NCI-H2196 (cell line): ENCODE data around the gene ZNF831.

Source experiments
- DNase-seq: peaks from one replicate; lab custom pipeline; 2025; ENCODE audit not compliant: unreplicated experiment; lab: John Stamatoyannopoulos, UW

Gene ZNF831

DNA sequence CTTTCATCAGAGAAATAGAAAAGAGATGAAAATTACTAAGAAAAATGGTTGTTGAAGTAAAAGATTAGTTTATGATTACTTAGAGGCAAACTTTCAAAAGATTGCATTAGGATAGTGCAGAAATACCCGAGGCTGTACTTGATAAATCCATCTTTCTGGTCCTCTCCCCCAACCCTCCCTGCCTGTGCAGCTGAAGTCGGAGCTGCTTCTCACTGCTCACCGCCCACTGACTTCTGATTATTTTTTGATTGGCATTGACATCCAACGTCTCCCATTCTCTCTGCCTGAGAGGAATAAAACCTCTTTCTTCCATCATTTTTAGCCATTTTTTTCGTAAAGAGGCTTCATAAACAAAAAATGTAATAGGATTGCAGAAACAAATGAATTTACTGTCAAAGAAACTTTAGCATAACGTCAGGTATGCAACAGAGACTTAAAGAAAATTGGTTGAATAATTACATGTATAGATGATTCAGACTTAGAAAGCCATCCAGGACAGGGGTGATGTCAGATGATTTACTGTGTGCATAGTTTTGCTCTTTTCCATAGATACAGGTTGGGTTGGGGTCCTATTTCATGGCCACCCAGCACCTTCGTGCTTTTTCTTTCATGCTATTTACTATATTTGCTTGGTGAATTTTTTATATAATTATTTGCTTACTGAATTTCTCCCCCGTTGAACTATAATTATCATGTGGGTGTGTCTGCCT lies 83.2 kb downstream of the ZNF831 start:
- no peak for DNase-seq

DNA sequence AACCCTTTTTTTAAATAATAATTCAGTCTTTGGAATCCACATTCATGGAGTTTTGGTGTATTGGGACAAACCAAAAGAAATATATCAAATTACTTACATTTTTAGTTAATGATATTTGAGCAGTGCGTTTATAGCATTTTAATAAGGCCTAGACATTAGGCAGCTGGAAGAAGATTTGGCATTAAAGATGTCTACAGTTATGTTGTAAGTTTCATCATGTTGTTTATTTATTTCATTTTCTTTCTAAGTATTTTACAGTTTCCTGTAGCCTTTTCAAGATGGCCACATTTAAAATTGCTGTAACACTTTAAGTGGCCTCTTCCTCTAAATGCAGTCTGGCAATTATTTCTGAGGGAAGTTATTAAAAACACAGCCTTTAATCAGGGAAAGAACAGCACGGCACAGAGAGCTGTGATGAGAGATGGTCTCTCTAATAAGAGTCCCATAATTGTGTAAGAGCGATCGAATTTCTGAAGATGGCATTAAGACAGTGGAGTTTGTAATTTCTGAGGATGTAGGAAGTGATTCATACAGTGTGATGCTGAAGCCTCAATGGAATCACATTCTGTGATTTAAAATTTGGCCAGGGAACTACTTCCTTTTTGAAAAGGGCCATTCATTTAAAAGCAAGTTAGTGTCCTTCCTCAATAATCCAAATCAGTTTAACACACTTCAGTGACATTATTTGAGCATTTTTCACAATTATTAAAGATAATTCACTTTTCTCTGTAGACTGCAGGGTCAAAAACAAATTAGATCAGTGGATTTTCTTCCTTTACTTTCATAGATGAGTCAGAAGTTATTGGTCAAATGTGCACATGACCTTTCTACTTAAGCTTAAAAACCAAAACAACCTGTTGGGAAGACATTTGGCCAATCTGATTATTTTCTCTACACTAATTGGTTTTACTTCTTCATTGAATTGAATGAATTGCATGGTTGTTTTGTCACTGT lies 84.4 kb downstream of the ZNF831 start:
- DNase-seq: no peak

DNA sequence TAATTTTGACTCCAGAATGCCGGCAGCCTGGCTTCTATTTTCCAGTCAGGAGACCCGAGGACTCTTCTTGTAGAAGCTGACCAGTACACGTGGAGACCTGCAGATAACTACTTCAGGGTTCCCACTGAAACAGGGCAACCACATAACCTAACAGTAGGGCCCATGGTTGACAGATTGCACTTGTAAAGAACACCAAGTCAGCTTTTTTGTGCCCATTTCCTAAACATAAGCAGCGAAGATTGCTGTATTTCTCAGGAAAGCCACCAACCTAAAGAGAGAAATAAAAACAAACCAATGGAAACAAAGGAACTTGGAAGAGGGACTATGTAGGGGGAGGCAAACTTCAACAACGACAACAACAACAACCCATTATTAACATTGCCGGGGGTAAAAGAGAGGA lies 86.7 kb downstream of the ZNF831 start:
- no peak for DNase-seq

DNA sequence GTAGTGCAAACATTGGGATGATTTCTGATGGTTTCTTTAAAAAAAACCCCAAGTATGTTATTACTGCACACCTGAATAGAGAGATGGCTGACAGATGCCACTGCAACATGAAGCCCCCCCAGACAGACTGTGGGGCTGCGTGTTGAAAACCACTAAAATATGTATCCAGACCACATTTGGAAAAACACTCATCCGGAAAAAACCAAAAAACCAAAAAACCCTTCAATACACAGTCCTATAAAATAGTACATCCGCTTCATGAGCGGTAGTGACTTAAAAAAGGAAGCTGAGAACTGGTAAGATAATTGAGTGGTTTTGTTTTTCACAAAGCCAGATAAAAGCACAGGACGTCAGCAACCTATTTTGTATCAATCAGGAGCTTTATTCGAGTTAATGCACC lies 89.7 kb downstream of the ZNF831 start:
- no peak for DNase-seq

DNA sequence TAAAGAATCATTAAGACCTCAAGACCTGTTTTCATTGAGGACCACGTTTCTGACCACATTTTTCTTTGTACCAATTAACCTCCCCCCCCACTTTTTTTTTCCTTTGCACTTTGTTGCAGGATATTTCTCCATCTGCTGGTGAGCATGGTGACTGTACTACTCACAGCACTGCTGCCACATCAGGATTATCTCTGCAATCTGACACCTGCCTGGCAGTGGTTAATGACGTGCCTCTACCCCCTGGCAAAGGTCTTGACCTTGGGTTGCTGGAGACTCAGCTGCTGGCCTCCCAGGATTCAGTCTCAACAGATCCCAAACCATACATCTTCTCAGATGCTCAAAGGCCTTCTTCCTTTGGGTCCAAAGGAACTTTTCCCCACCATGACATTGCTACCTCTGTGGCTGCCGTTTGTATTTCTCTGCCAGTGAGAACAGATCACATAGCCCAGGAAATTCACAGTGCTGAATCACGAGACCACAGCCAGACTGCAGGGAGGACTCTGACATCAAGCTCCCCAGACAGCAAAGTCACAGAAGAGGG lies 90.2 kb downstream of the ZNF831 start:
- DNase-seq: no peak

DNA sequence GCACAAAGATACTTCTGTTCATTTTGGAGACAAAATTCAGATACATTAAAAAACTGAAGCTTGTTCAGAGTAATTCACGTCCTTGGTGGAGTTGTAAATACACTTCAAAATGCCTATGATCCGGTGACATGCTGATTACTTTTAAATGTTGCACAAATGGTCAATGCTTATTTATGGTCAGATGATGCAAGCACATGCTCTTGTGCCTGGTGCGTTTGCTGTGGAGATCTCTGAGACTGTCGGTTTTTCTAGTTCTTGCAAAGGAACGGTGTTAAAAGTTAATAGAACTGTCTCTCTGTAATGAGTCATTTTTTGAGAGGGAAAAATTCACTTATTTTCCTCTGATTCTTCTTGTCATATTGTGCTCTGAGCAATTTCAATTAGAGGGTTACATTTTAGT lies 91.6 kb downstream of the ZNF831 start:
- no peak for DNase-seq

DNA sequence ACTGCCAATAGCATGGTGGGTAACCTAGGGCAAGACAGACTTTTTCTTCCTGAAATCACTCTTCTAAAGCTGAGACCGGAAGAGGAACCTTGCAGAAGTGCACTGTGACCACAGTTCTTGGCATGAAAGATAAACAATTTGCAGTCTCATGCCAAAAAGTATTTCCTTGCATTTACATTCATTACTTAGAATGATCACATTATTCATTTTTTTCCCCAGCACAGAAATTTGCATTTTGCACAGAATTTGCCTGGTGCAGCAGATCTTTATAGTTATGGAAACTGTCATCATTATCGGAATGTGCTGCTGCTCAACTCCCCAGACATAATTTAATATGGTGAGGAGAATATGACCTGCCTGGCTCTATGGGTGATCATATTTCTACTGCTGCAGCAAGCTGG lies 94.6 kb downstream of the ZNF831 start:
- DNase-seq: no peak

DNA sequence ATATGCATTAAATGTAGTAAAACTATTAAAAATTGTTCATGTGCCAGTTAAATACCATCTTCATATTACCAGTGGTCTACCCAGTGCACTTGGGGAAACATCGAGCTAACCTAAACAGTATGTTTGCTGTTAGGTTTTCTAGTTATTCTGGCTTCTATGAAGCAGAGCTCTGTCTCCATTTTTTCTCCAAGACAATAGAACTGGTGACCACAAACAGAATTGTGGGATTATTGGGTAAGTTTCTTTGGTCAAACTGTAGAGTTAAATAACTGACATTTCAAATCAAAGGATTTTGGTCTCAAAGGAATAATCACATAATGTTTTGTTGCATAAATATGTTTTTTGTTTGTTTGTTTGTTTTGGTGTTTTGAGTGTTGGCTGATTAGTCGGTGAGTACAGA lies 96.3 kb downstream of the ZNF831 start:
- DNase-seq: no peak

DNA sequence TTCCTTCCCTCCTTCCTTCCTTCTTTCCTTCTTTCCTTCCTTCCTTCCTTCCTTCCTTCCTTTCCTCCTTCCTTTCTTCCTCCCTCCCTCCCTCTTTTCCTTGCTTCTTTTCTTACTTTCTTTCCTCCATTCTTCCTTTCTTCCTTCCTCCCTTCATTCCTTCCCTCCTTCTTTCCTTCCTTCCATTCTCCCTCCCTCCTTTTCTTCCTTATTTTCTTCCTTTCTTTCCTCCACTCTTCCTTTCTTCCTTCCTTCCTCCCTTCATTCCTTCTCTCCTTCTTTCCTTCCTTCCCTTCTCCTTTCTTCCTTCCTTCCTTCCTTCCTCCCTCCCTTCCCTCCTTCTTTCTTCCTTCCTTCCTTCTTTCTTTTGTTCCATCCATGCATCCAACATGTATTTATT lies 101.7 kb downstream of the ZNF831 start:
- DNase-seq: no peak

DNA sequence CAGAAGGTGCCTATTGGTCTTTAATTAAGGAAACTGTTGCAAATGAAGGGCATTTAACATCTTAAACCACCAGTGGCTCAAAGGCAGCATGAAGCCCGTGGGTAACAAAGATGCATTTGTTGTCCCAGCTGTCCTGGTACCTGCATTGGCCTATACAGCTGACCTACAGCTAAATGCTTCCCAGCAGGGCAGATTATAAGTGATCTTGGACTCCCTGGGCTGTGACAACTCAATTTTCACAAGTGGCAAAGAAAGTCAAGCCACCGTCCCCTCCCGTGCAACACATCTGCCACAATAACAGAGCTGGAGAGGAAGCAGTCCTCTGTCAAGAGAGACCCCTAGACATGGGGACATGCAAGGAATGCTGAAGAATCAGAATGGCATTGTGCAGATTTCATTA lies 105.2 kb downstream of the ZNF831 start:
- no peak for DNase-seq

DNA sequence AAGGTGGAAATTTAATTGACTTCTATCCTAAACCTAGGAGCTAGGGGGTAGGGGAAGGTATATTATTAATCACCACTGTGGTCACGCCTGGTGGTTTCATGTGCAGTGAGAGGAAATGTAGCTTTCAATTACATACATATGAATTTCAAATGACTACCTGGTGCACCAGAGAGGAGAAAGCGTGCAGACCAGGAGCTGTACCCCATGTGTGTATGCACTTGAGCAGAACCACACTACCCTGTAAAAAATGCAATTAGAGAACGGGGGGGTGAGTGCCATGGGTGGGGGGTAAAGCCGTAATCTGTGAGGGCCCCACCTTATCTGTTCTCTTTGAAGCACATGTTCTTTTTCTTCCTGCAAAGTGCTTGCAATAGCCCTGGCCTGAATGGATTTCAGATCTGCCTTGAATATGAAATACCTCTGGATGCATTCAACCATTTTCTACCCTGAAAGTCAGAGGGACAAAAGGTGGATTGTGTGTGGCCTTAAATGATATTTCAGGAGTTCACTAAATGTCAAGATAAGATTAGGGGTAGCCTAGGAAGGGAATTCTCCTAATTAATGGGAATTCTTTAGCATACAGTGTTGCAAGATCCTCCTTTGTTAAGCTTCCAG lies 105.9 kb downstream of the ZNF831 start:
- DNase-seq: no peak

DNA sequence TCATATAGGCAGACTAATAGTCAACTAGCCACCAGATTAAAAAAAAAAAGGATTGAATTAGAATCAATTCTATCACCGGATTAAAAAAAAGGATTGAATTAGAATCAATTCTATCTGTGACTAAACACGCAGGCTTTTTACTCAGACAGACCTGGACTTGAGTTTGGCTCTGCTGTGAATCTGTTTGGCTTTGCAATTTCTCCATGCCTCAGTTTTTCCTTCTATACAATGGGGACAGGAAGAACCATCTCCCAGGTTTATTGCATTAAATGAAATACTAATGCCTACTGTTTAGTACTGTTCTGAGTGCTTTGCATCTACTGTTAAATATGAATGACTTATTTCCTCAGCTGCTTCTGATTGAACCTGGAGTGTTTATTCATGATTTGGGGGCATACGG lies 106.8 kb downstream of the ZNF831 start:
- no peak for DNase-seq

DNA sequence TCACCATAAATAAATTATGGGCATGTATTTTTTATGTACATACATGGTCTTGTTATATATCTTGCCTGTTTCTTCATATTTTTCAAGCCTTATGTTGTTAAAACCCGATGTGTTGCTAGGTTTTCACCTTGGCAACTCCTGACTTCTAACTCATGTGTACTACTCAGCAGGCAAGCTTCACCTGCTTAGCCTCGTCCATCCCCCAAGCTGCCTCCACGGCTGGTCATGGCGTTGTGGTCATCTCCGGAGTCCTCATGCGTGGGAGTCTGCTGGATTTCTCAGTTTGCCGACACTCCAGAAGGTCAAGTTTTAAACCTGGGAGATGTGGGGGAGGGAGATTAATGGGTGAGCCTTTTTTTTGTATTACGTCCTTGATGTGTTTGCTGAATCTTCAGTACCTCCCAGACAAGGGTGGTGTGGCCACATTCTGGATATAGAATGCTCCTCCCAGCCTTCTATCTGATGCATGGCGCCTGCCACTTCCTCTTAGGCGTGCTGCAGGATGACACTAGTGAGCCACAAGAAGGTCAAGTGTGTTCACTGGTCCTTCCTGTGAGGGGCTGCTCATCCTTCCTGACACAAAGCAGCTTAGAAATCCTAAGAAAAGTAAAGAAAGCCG lies 110.2 kb downstream of the ZNF831 start:
- no peak for DNase-seq

DNA sequence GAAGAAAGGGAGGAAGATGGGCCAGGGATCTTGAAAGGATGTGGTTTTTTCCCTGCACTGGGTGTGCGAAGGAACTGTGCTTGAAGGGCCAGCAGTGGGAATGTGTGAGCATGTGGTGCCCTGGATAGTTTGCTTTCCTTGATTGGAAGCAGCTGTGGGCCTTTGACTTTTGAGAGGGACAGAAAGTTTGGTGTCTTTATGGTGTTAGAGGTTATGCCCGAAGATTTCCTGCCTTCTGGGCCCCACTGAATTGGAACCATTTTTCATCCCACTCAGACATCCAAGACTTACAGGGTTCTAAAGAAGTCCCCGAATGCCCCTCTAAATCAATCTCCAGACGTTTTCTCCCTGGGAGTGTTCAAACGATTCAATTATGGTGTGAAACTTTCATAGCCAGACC lies 113.3 kb downstream of the ZNF831 start:
- DNase-seq: no peak

DNA sequence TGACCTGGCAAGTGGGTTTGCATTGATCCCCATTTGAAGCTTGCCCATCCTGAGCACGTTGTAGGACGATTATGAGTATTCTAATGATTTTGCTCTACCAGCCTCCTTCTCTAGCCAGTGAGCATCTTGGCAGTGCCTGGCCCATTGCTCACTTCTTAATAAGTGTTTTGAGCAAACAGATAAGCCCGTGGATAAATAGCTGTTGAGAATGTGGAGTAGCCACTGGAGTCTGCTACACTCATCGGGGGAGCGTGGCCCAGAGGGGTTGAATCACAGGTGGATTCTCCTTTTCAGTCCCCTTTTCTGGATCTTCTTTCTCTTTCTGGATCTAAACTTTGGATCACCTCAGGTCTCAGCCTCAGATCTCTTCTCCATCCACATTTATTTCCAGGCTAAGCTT lies 120.8 kb downstream of the ZNF831 start:
- no peak for DNase-seq

DNA sequence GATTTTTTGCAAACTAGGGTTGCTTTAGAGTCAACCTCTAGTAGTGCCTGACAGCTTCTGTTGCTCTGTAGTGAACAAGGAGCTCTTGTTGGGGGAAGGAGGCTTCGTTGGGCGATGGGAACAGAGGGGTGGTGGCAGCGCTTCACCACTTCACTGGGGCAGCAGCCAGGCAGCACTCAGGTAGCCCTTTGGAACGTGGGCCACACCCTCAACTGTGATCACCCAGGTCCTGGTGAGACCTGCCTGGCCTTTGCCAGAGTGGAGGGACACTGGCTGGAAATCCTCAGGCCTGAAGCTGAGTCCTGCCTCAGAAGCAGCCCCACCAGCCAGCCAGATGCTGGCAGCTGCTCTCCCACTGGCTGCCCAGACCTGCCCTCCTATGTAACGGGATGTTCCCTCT lies 126.4 kb downstream of the ZNF831 start:
- no peak for DNase-seq

DNA sequence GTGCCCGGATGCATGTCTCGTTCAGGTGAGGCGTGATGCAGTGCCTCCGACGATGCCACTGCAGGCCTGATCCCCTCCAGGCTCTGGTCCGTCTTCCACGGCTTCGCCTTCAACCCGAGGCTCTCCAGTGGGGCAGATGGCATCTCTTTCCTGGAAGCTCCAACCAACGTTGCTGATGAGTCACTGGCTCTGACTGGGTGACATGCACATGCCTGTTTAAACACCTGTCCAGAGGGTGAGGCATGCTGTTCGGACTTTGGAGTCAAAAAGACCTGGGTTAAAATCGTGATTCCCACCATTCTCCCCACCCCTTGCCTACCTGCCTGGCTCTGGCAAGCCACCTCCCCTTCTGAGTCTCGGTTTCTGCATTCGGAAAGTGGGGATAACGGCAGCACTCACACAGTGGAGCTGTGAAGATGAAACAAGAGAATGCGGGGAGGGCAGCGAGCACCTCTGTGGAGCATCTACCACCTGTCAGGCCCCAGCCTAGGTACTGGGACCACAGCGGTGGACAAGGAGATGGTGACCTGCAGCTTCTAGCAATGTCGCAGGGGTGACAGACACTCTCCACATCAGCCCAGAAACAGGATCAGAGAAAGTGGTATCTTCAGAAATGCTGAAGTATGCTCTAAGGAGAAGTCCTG lies 128.2 kb downstream of the ZNF831 start:
- DNase-seq: no peak

DNA sequence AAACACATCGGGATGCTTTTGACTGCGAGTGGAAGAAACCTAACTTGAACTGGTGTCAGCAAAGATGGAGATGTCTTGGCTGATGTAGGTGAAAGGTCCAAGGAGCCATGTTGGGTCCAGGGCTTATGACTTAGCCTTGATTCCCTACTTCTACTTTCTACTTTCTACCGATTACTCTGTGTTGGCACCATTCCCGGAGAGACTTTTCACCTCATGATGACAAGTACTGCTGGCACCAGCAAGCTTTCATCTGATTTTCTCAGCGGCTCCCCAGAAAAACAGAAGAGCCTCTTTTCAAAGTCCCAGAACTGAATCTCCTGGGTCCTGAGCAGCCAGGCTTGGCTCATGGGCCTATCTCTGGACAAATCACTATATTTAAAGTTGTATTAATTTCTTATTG lies 131.9 kb downstream of the ZNF831 start:
- DNase-seq: no peak

DNA sequence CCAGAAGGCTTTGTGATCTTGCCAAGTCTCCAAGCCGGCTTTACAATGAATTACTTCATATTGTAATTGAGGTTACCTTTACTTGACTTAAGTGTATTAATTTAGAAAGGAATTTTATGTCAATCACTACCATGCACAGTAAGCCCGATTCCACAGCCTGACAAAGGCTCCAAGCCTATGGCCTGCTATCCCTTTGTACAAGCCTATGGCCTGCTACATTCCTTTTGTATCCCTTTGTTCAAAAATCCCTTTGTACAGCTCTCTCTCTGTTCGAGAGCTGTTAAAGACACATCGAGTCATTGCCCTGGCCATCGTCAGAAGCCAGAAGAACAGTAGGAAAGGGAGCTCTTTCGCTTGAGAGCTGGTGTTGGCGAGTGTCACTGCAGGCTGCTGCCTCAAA lies 134.1 kb downstream of the ZNF831 start:
- DNase-seq: no peak

DNA sequence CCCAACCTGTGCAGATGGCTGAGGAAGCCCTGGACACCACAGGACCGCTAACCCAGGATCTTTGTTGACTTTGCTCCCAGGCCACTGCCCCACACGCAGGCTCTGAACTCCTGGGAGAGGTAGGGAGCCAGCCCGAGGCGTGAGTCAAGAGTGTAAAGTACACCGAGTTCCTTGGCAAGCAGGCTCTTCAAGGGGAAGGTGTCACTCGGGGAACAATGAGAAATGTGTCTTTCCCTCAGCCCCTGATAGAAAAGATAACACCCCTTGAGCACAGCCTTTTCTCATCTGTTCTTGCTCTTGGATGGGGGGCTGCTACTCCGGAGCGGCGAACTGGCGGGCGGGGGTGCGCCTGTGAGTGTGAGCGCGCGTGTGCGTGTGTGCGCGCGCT lies 136.3 kb downstream of the ZNF831 start:
- no peak for DNase-seq
